Measurements from ENCODE around the gene PPIF.

DNA sequence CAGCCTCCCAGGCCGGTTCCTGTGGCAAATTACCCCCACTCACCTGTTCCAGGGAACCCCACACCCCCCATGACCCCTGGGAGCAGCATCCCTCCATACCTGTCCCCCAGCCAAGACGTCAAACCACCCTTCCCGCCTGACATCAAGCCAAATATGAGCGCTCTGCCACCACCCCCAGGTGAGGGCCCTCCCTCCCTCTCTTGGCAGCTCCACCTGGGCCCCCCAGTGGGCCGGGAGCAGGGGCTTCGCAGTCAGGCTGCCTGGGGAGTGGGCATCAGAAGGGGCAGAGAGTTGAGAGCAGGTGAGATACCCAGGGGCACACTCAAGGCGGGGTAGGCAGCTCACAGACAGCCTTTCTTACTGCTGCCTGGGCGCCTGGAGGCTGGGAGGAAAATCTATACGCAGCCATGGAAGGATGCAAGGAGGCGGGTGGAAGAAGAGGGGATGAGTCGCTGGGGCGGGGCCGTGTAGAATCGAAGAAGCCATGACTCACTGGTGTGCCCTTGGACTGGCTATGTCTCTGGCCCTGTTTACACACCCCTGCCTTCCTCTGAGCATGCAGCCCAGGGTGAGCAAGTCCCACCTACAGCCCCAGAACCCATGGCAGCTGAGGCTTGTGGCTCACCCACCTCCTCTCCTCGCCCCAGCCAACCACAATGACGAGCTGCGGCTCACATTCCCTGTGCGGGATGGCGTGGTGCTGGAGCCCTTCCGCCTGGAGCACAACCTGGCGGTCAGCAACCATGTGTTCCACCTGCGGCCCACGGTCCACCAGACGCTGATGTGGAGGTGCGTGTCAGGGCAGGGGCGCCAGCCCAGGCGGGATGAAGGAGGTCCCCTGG lies 48.6 kb upstream of the PPIF start:
- TF ChIP-seq, protein P1, sequence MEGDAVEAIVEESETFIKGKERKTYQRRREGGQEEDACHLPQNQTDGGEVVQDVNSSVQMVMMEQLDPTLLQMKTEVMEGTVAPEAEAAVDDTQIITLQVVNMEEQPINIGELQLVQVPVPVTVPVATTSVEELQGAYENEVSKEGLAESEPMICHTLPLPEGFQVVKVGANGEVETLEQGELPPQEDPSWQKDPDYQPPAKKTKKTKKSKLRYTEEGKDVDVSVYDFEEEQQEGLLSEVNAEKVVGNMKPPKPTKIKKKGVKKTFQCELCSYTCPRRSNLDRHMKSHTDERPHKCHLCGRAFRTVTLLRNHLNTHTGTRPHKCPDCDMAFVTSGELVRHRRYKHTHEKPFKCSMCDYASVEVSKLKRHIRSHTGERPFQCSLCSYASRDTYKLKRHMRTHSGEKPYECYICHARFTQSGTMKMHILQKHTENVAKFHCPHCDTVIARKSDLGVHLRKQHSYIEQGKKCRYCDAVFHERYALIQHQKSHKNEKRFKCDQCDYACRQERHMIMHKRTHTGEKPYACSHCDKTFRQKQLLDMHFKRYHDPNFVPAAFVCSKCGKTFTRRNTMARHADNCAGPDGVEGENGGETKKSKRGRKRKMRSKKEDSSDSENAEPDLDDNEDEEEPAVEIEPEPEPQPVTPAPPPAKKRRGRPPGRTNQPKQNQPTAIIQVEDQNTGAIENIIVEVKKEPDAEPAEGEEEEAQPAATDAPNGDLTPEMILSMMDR (IDR thresholded peaks at IDR 0.05): no peak
- TF ChIP-seq POLR2A (IDR thresholded peaks at IDR 0.05): no peak
